ENCODE results near the gene ATAT1. TPM values are rescaled to one million over a fixed set of nuclear protein-coding genes. Genes with fewer than 3 reads are reported as not detected.
A peak's percentile ranks its signal among the peaks of the same experiment; 100 is the strongest.

ATAT1 gene
- total and polyA plus RNA-seq, 2 of the 13 experiments (the other 11 are each of a cell fraction or from before 2014, with no cell fraction given), result 9.2 to 23.6 TPM

- TF ChIP-seq ZNF780A (CRISPR knock-in tag; IDR thresholded peaks at IDR 0.05) (0 out of 2 replicates have a peak, but pooled peaks have one; percentile 9), REXO4 (CRISPR knock-in tag; IDR thresholded peaks at IDR 0.05; ENCODE audit: borderline replicate concordance) (no peak), ZNF878 (CRISPR knock-in tag; IDR thresholded peaks at IDR 0.05) (no peak; the same call in 1 of the 2 replicates), MLX (CRISPR knock-in tag; IDR thresholded peaks at IDR 0.05) (no peak), ETV5 (CRISPR knock-in tag; IDR thresholded peaks at IDR 0.05; ENCODE audit: borderline replicate concordance) (peak; percentile 85; the same call in 1 of the 2 replicates), ASH2L (IDR thresholded peaks at IDR 0.05; ENCODE audit: insufficient read length, low read depth, low read length) (peak; percentile 99), ZBTB8A (CRISPR knock-in tag; IDR thresholded peaks at IDR 0.05; ENCODE audit: borderline replicate concordance, low read depth) (no peak), NR1H2 (CRISPR knock-in tag; IDR thresholded peaks at IDR 0.05; ENCODE audit: borderline replicate concordance, low read depth) (no peak), E2F1 (CRISPR knock-in tag; IDR thresholded peaks at IDR 0.05) (peak; percentile 29; the same call in 1 of the 2 replicates), ZFP82 (CRISPR knock-in tag; IDR thresholded peaks at IDR 0.05; ENCODE audit: borderline replicate concordance) (peak; percentile 96; the same call in 1 of the 2 replicates), CREB3 (CRISPR knock-in tag; IDR thresholded peaks at IDR 0.05) (peak; percentile 63; the same call in 1 of the 2 replicates), NFIB (CRISPR knock-in tag; IDR thresholded peaks at IDR 0.05; ENCODE audit: borderline replicate concordance) (no peak; the same call in 1 of the 2 replicates), NFKB2 (CRISPR knock-in tag; IDR thresholded peaks at IDR 0.05; ENCODE audit: borderline replicate concordance) (peak; percentile 83), ZNF3 (CRISPR knock-in tag; IDR thresholded peaks at IDR 0.05) (peak; percentile 100), HOXA3 (CRISPR knock-in tag; IDR thresholded peaks at IDR 0.05) (peak; percentile 75), ZBTB20 (CRISPR knock-in tag; IDR thresholded peaks at IDR 0.05; ENCODE audit: borderline replicate concordance, low read depth) (peak; percentile 83; the same call in 1 of the 2 replicates), ZNF501 (CRISPR knock-in tag; IDR thresholded peaks at IDR 0.05) (peak; percentile 96), ZBTB2 (CRISPR knock-in tag; IDR thresholded peaks at IDR 0.05; ENCODE audit: low read depth) (peak; percentile 56; the same call in 1 of the 2 replicates), ZFP41 (CRISPR knock-in tag; IDR thresholded peaks at IDR 0.05; ENCODE audit: borderline replicate concordance) (no peak; the same call in 1 of the 2 replicates), ATF7 (IDR thresholded peaks at IDR 0.05) (no peak), ATF7 (CRISPR knock-in tag; IDR thresholded peaks at IDR 0.05) (0 out of 2 replicates have a peak, but pooled peaks have one; percentile 36), PLRG1 (conservative IDR thresholded peaks at IDR 0.05) (no peak), KLF11 (CRISPR knock-in tag; IDR thresholded peaks at IDR 0.05) (0 out of 2 replicates have a peak, but pooled peaks have one; percentile 25), ZNF296 (CRISPR knock-in tag; conservative IDR thresholded peaks at IDR 0.05) (peak; percentile 45)
These were observed 46.0 kb downstream of the ATAT1 start, which contains the start of gene DHX16 (continued) for GRCh38 chr6:30672445-30673253.
